Activated T-helper 1 cell treated with anti-CD3 and anti-CD28 coated beads, Interleukin-2, amount 50 U/mL, for 16 hours (primary cell): ENCODE measurements around the gene CTNNA3.

ENCODE experiments used
- DNase-seq, 2 donors: peaks; one replicate each; pipeline ENCODE4 v3.0.0-alpha.2; 2020; ENCODE audit warnings: low read depth in 1 of 2, low spot score in 1 of 2

CTNNA3 gene

GRCh38 chr10:66586073-66586472 lies 1109.9 kb downstream of the CTNNA3 start:
- no peak for DNase-seq

GRCh38 chr10:66575251-66575855 lies 1120.6 kb downstream of the CTNNA3 start:
- no peak for DNase-seq

DNA sequence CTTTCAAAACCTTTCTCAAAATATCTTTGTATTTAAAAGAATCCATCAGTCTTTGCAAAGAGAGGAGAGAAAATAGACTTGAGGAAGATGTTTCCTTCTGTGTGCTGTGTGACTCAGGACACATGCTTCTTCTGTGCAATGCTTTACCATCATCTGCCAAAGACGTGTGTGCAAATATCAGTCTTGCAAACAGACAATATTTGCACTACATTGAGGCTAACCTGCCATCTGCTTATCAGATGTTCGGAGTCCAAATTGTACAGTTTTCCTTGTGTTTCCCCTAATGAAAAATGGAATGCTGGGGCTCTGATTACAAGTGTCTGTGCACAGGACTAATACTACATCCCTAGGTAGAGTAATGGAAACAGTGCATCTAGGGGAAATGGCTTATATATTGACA lies 1123.3 kb downstream of the CTNNA3 start:
- DNase-seq, result no peak

DNA sequence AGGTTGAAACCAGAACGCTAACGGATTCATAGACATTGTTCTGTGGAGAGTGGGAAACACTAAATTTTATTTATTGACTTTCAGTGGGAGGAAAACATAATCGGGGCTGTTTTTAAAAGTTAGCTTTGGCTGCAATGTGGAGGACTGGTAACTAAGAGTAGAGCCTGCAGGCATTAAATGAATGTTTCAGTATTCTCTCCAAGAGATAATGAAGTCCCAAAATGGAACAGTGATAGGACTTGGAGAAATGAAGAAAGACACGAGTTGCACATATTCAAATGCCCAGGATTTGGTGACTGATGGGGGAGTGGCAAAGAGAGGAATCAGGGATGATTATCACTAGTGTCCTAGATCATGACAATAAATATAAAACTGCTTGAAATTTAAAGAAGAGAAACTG lies 1130.0 kb downstream of the CTNNA3 start:
- DNase-seq, result no peak

GRCh38 chr10:66564287-66564686 lies 1131.7 kb downstream of the CTNNA3 start:
- no peak for DNase-seq

DNA sequence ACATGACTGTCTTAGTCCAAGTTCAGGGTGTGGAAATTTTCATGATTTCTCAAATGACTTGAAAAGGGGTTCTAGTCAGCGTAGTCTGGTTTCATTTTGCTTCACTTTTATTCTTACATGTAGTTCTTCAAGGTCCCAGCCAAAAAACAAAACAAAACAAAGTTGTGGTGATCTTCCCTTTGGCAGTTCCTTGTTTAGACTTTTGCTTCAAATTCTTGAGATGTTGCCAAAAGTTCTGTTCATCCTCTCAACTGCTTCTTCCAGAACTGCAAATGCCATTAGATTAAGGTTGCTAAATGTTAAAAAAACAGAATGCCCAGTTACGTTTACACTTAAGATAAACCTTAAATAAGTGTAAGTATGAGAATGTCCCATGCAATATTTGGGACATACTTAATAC lies 1140.9 kb downstream of the CTNNA3 start:
- no peak for DNase-seq

DNA sequence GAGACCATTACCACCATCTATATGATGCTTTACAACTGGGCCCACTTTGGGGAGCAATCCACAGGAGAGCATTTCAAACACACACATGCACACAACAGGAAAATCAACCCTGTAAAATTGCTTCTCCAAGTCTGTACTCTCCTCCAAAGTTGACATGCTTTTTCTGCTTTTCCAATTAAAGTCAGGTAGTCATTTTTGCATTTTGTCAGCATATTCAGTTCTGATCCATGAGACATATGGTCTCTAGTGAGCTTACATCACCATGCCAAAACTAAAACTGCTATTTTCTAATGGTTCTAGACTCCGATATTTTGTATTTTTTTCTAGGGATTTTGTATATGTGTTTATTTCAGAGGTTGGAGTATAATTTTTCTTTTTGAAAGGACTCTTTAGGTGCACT lies 1143.7 kb downstream of the CTNNA3 start:
- no peak for DNase-seq

- DNase-seq, result no peak
These were observed 1145.6 kb downstream of the CTNNA3 start for GRCh38 chr10:66550351-66550750.

DNA sequence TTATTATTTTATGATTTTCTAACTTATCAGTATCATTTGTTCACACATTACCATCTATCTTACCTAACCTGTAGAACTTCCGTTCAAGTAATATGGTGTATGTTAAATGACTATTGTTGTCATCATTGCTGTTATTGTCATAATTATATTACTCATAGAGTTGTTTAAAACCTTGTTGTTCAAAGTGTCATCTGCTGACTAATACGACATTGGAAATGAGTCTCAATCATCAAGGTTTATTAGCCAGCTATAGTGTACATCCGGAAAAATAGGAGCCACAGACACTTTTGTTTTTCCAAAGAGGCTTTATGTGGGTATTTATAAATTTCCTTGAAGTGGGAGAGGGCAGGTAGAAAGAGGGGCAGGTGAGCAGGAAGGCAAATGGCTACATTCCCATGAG lies 1157.1 kb downstream of the CTNNA3 start:
- no peak for DNase-seq

GRCh38 chr10:66538371-66538770 lies 1157.6 kb downstream of the CTNNA3 start:
- no peak for DNase-seq

GRCh38 chr10:66537186-66537585 lies 1158.8 kb downstream of the CTNNA3 start:
- no peak for DNase-seq

- no peak for DNase-seq
These were observed 1160.6 kb downstream of the CTNNA3 start for GRCh38 chr10:66535439-66535838.

GRCh38 chr10:66534866-66535265 lies 1161.1 kb downstream of the CTNNA3 start:
- DNase-seq, result no peak

GRCh38 chr10:66521506-66521905 lies 1174.5 kb downstream of the CTNNA3 start:
- DNase-seq, result no peak

DNA sequence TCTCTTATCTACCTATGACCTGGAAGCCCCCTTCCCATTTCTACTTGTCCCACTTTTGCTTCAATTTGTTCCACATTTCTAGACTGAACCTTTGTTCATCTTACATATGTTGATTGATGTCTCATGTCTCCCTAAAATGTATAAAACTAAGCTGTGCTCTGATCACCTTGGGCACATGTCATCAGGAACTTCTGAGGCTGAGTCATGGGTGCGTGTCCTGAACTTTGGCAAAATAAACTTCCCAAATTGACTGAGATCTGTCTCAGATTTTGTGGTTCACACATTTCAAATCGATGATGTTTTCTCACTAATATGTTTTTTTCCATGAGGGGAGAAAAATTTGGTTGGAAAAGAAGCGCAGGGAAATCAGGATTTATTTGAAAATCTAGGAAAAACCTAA lies 1176.4 kb downstream of the CTNNA3 start:
- DNase-seq, result no peak

- no peak for DNase-seq
These were observed 1181.3 kb downstream of the CTNNA3 start for GRCh38 chr10:66514666-66515065.

DNA sequence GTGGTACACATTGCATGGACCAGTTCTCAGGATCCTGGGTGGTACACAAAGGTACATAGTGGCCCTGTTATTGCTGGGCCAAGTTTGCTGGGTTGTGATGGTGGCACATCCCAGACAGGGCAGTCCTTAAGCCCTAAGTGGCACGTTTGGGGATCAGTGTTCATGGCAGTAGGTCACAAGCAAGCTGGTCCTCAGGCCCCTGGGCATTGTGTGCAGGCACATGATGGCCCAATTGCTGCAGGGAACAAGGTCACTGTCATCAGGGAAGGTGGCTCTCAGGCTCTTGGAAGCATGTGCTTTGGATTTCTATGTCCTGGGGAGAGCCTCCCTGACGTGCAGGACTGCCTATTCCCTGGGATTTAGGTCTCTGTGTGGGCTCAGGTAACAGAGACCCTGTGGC lies 1182.5 kb downstream of the CTNNA3 start:
- no peak for DNase-seq

GRCh38 chr10:66505003-66505657 lies 1190.9 kb downstream of the CTNNA3 start:
- DNase-seq, result no peak

GRCh38 chr10:66501356-66501755 lies 1194.6 kb downstream of the CTNNA3 start:
- no peak for DNase-seq

DNA sequence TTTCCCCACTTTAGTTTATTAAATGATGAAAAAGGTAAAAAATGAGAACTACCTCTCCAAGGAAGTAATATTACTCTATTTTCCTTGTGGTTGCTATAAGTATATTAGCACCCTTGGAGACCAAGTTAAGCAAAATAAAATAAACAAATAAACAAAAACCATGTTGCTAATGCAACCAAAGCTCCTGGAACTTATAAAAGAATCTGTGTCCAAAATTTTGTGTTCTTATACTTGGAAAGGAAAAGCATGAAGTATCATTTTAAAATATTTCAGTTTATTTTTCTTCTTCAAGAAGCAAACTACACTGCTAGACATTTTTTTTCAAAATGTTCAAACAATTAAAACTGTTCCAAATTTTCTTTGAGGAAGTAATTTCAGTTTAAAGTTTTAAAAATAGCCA lies 1212.0 kb downstream of the CTNNA3 start:
- no peak for DNase-seq

DNA sequence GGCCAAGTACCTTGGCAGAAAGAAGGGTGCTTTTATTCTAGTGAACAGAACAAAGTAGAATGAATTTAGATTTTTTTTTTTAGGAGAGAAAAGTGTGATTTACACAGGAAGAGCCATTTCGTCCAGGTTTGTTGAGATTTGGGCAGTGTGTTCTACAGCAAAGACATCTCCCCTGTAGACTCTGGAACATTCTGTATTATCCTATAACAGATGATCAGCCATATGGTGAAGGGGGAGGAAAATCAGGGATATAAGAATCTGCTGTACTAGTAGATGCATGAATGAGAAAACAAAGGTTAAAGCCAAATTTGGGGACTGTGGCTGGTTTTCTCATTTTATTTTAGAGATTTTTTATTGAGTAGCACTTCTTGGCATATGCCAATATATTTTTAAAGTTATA lies 1223.8 kb downstream of the CTNNA3 start:
- no peak for DNase-seq

DNA sequence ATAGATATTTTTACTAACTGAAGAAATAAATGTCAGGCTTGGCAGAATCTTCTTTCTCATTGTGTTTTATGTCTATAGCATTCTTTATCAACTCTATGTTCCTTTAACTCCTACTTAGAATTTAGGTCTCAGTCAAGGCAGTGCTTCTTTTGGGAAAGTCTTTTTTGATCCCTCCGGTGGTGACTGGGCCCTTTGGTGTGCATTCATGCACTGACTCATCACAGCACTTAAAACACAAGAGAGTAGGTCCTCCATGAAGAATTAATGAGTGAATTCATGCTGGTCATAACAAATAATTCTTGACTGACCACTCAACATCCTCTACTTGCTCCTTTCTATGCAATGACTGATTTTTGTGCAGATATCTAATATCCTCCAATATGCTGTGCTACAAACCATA lies 1229.0 kb downstream of the CTNNA3 start:
- DNase-seq, result no peak

GRCh38 chr10:66466622-66467021 lies 1229.4 kb downstream of the CTNNA3 start:
- DNase-seq, result no peak
